ENCODE results near the gene KCNN3.

GRCh38 chr1:154735061-154735803 is 134.8 kb downstream of the KCNN3 start:
- TF ChIP-seq POLR2A (IDR thresholded peaks at IDR 0.05; ENCODE audit: low read length): no peak
- TF ChIP-seq GATA1 (IDR thresholded peaks at IDR 0.05; ENCODE audit: low read depth, low read length): no peak
